A549 (cell line): ENCODE measurements around the gene IQCF2.

Experiments
- CTCF ChIP-seq: fragments of >200 bp; sonication (Bioruptor Twin); formaldehyde crosslinking; IDR thresholded peaks from 3 replicates; pipeline ENCODE4 v1.5.1; 2016
- EP300 ChIP-seq, 2 experiments: fragments of >200 bp; sonication (Bioruptor Twin); formaldehyde crosslinking; IDR thresholded peaks; 2 replicates in 1 of 2; 3 replicates in 1 of 2; pipeline ENCODE4 v1.6.1; 2016 to 2017

GRCh38 chr3:51817375-51817774, 44.0 kb upstream of the IQCF2 start:
- TF ChIP-seq CTCF, result no peak
- no peak for TF ChIP-seq EP300 (IDR thresholded peaks at IDR 0.05)
